Ovary (tissue), 9 donors: ENCODE results near the gene STH. TPM values are rescaled to one million over a fixed set of nuclear protein-coding genes. Genes with fewer than 3 reads are reported as not detected.

Experiments used
- DNase-seq, 5 donors: peaks; one replicate each; pipeline ENCODE4 v3.0.0-alpha.2; 2019 to 2020
- H3K27ac ChIP-seq, 2 donors: fragments of 200-600 bp; one replicate each; pipeline versions ENCODE4 v1.5.1 to v1.8.0; 2019 to 2022
- H3K27me3 ChIP-seq: fragments of 200-600 bp; one replicate; pipeline ENCODE4 v1.8.0; 2022
- H3K36me3 ChIP-seq: fragments of 200-600 bp; sonication (generic); one replicate; pipeline ENCODE4 v1.5.1; 2019
- H3K4me1 ChIP-seq: one replicate; pipeline ENCODE4 v1.8.1; 2013; ENCODE audit warnings: mild to moderate bottlenecking, moderate library complexity; ENCODE audit not compliant: insufficient read depth
- H3K4me3 ChIP-seq: fragments of 200-600 bp; sonication (generic); one replicate; pipeline ENCODE4 v1.5.1; 2017
- H3K9me3 ChIP-seq, 2 donors: fragments of 200-600 bp in 1 of 2; sonication (generic) in 1 of 2; one replicate each; pipeline versions ENCODE4 v1.5.1 to v1.8.1; 2013 to 2019; ENCODE audit warnings: mild to moderate bottlenecking in 1 of 2, moderate library complexity in 1 of 2
- CTCF ChIP-seq, 3 donors: fragments of 450-650 bp in 2 of 3; fragments of 200-600 bp in 1 of 3; IDR thresholded peaks; one replicate each; pipeline versions ENCODE4 v1.5.1 to v1.8.0; 2016 to 2022; ENCODE audit warnings: antibody characterized with exemption in 3 of 3, mild to moderate bottlenecking in 1 of 3
- EP300 ChIP-seq: sonication (generic); formaldehyde crosslinking; IDR thresholded peaks from one replicate; pipeline ENCODE4 v1.6.1; 2017; ENCODE audit warnings: antibody characterized with exemption
- POLR2A ChIP-seq: fragments of 450-650 bp; IDR thresholded peaks from one replicate; pipeline ENCODE4 v1.6.1; 2017; ENCODE audit warnings: antibody characterized with exemption, mild to moderate bottlenecking, moderate library complexity
- WGBS, 3 donors: extraction: QIAGEN DNeasy Blood & Tissue Kit in 1 of 3; methylation state at CpG; one replicate each; pipeline versions ENCODE4 v1.1.5 to v1.1.7; 2013 to 2017; 5-methylcytosine and 5-hydroxymethylcytosine counted together
- intact Hi-C, 4 donors: fragments of 100-400 bp; cut with DNase I; formaldehyde crosslinking; loops; one replicate each; pipeline versions ENCODE4 v1.11.0 to v1.15.1; 2022 to 2023
- polyA plus RNA-seq, 2 donors: library from polyadenylated mRNA; stranded (reverse); fragments of 200-250 nt in 1 of 2; fragments of 350-450 nt in 1 of 2; fragmentation: Illumina TruSeq in 1 of 2; extraction: RNeasy Lipid Tissue Mini Kit (QIAGEN cat#74804) in 1 of 2; gene quantifications; one replicate each; pipeline ENCODE4 v1.2.3, GENCODE V29; 2013 to 2014
- total RNA-seq, 7 donors: library from RNA; depleted of rRNA in 2 of 7; stranded (reverse); fragments of >200 nt in 2 of 7; fragmentation: NEBNext Ultra II Directional in 3 of 7; extraction: Animal tissue kit (Norgen Biotek cat#: 25700) in 3 of 7; gene quantifications; one replicate each; pipeline versions ENCODE4 v1.1.0 to v1.2.4, GENCODE V29; 2016 to 2023
- donor health status: DM: no; HTN: no; CAD: no; lungs with moderate emphysema.
- donor health status: DM: no; HTN: no; CAD: no.
- donor health status: Bipolar disorder and iron deficiency.
- donor health status: DM: yes; HTN: yes; CAD: no.
- donor health status: DM: no; HTN: no; CAD: no.
- donor health status: DM: yes; HTN: yes; CAD: no.

STH gene
- total and polyA plus RNA-seq, 9 donors = not detected

DNA sequence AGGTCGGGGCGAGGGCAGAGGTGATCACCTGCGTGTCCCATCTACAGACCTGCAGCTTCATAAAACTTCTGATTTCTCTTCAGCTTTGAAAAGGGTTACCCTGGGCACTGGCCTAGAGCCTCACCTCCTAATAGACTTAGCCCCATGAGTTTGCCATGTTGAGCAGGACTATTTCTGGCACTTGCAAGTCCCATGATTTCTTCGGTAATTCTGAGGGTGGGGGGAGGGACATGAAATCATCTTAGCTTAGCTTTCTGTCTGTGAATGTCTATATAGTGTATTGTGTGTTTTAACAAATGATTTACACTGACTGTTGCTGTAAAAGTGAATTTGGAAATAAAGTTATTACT lies 28.9 kb downstream of the STH start:
- WGBS, 3 donors = 72 to 78% (median 73%) methylated on average over 4 of the region's 4 CpGs
- H3K9me3 ChIP-seq = no peaks in the 10 kb centered on the region

GRCh38 chr17:46028374-46028773 lies 29.3 kb downstream of the STH start:
- WGBS, 3 donors = 67 to 79% (median 72%) methylated on average over 3 of the region's 3 CpGs
- Histone ChIP-seq H3K27ac (no peak overlapping the region), H3K4me3 (no peak overlapping the region), H3K9me3 (no peaks in the 10 kb centered on the region), H3K36me3 (peaks cover 1% of the 10 kb centered on the region), H3K4me1 (no peaks in the 10 kb centered on the region), H3K27me3 (no peaks in the 10 kb centered on the region)
- intact Hi-C loops = loop anchor here in 1 of 4 donors (5.0 kb wide), 1 partner anchor 1569 kb away; no protein-coding TSS in a partner anchor
- TF ChIP-seq POLR2A (no peak), CTCF (IDR thresholded peaks at IDR 0.05) (no peak), EP300 (no peak)
- no peak for DNase-seq

More for the DNA sequence above, 28.9 kb downstream of the STH start:
- Histone ChIP-seq H3K27me3 (no peaks in the 10 kb centered on the region), H3K27ac (no peak overlapping the region), H3K36me3 (no peaks in the 10 kb centered on the region), H3K4me1 (no peaks in the 10 kb centered on the region), H3K4me3 (no peak overlapping the region)
- intact Hi-C loops = loop anchor here in 1 of 4 donors (5.0 kb wide), 1 partner anchor 1569 kb away; no protein-coding TSS in a partner anchor
- DNase-seq = no peak
- no peak for TF ChIP-seq POLR2A
- no peak for TF ChIP-seq EP300
- TF ChIP-seq CTCF (IDR thresholded peaks at IDR 0.05) = no peak

DNA sequence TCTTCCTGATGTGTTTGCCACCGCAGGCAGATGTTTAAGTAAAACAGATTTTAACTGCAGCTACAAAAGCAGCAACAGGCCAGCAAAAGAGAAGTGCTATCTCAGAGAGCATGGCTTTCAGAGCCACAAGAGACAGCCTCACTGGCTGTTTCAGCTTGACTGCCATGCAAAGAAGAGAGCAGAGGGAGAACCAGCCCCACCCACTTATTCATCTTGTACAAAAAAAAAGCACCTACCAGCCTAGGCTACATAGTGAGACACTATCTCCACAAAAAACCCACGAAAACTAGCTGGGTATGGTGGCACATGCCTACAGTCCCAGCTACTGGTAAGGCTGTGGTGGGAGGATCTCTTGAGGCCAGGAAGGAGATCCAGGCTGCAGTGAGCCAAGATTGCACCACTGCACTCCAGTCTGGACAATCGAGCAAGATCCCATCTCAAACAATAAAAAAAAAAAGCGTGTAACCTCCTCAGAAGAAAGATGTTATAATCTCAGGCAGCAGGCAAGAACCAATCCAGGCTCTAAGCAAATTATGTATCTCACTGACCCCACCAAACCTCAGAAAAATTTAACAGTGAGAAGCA lies 30.0 kb downstream of the STH start:
- no peak overlapping the region for H3K27ac ChIP-seq
- no peaks in the 10 kb centered on the region for H3K4me1 ChIP-seq
- WGBS, 3 donors = 44 to 60% (median 45%) methylated on average over 4 of the region's 4 CpGs
- TF ChIP-seq EP300 (no peak), POLR2A (no peak), CTCF (IDR thresholded peaks at IDR 0.05) (no peak)
- no peaks in the 10 kb centered on the region for H3K27me3 ChIP-seq
- intact Hi-C loops = loop anchor here in 1 of 4 donors (5.0 kb wide), 1 partner anchor 1568 kb away; no protein-coding TSS in a partner anchor
- H3K4me3 ChIP-seq = no peak overlapping the region
- peaks cover 3% of the 10 kb centered on the region for H3K36me3 ChIP-seq
- H3K9me3 ChIP-seq = no peaks in the 10 kb centered on the region
- no peak for DNase-seq

GRCh38 chr17:46029627-46030026 lies 30.6 kb downstream of the STH start:
- WGBS, 3 donors = 90 to 94% (median 94%) methylated on average over 6 of the region's 6 CpGs
- no peaks in the 10 kb centered on the region for H3K27me3 ChIP-seq
- no peaks in the 10 kb centered on the region for H3K9me3 ChIP-seq
- no peak for DNase-seq
- no peak for TF ChIP-seq POLR2A
- intact Hi-C loops = loop anchor here in 1 of 4 donors (5.0 kb wide), 1 partner anchor 1568 kb away; no protein-coding TSS in a partner anchor
- H3K4me1 ChIP-seq = no peaks in the 10 kb centered on the region
- peaks cover 3% of the 10 kb centered on the region for H3K36me3 ChIP-seq
- no peak overlapping the region for H3K27ac ChIP-seq
- H3K4me3 ChIP-seq = no peak overlapping the region

DNA sequence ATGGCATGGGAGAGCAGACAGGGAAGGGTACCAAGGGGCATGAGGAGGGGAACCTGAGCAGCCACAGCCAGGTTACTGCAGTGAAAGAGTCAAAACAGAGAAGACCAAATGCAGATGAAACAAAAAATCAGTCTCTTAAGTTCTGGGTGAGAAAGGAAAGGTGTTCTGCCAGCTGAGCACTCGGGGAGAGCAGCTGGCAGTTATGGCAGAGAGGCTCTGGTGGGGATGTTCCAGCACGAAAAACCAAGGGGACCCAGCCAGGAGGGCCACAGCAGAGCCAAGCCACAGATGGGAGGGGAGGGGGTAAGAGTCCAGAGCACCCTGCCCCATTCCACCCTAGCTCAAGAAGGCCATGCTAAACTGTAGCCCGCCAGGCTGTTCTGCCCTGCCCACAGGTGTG lies 31.7 kb downstream of the STH start:
- no peak overlapping the region for H3K27ac ChIP-seq
- intact Hi-C loops = no loop called here
- WGBS, 3 donors = 70 to 85% (median 78%) methylated on average over 3 of the region's 3 CpGs
- TF ChIP-seq EP300 = no peak
- H3K4me1 ChIP-seq = no peaks in the 10 kb centered on the region
- DNase-seq = no peak
- peaks cover 3% of the 10 kb centered on the region for H3K36me3 ChIP-seq
- H3K4me3 ChIP-seq = no peak overlapping the region
- no peaks in the 10 kb centered on the region for H3K9me3 ChIP-seq
- no peaks in the 10 kb centered on the region for H3K27me3 ChIP-seq
